Measurements from ENCODE around the gene MARCHF7.
"Not testable (repeated sequence)": the region's sequence is repeated elsewhere in the genome, so short reads cannot be mapped to it uniquely, and the experiment has no call there.

The MARCHF7 gene

DNA sequence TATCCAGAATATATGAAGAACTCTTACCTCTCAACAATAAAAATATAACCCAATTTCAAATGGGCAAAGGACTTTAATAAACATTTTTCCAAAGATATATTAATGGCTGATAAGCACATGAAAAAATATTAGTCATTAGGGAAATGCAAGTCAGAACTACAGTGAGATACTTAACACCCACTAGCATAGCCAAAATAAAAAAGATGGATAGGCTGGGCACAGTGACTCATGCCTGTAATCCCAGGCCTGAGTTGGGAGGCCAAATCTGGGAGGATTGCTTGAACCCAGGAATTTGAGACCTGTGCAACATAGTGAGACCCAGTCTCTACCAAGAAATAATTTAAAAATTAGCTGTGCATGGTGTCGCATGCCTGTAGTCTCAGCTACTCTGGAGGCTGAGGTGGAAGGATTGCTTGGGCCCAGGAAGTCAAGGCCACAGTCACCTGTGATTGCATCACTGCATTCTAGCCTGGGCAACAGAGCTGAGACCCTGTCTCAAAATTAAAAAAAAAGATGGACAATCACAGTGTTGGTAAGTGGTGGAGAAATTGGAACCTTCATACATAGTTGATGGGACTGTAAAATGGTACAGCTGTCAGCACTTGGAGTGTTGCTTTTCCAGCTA, 25.1 kb downstream of the MARCHF7 start:
- Histone ChIP-seq H3K27me3 (ENCODE audit: insufficient read depth, insufficient read length) (no peaks in the 10 kb centered on the region), H3K9ac (ENCODE audit: insufficient read length, low read depth) (no peak overlapping the region), H3K4me1 (ENCODE audit: insufficient read depth, insufficient read length) (peaks cover 4% of the 10 kb centered on the region), H3K36me3 (ENCODE audit: insufficient read depth, insufficient read length, low read length) (peaks cover 97% of the 10 kb centered on the region), H3K9me3 (ENCODE audit: insufficient read depth, low read length) (no peaks in the 10 kb centered on the region), H3K4me3 (ENCODE audit: insufficient read length, low read depth) (no peak overlapping the region)
- no peak for DNase-seq (ENCODE audit: low read depth, low spot score)
- TF ChIP-seq ZNF274 (IDR thresholded peaks at IDR 0.05; ENCODE audit: low read depth, low read length) (no peak), YY1 (IDR thresholded peaks at IDR 0.05; ENCODE audit: insufficient read depth, insufficient read length) (no peak), SUZ12 (IDR thresholded peaks at IDR 0.05; ENCODE audit: extremely low read depth, insufficient read depth, insufficient read length) (no peak)

DNA sequence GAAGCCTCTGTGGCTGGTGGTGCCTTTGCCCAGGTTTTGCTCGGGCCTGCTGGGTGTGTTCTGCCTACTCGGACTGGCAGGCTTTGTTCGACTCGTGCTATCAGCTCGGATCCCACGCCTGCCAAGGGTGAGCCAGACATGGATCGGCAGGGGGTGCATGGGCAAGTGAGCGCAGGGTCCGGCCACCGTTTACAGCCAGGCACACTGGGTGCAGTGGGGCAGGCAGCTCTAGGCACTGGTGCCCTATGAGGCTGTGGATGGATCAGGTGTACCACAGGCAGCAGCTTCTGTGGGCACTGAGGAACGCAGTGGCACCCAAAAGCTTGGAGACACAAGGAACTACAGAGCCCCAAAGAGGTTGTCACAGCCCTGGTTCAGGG, 25.6 kb downstream of the MARCHF7 start:
- H3K9ac ChIP-seq (ENCODE audit: insufficient read length, low read depth): no peak overlapping the region
- H3K4me1 ChIP-seq (ENCODE audit: insufficient read depth, insufficient read length): peaks cover 4% of the 10 kb centered on the region
- DNase-seq (ENCODE audit: low read depth, low spot score): no peak
- TF ChIP-seq SUZ12 (IDR thresholded peaks at IDR 0.05; ENCODE audit: extremely low read depth, insufficient read depth, insufficient read length) (no peak), YY1 (IDR thresholded peaks at IDR 0.05; ENCODE audit: insufficient read depth, insufficient read length) (no peak), ZNF274 (IDR thresholded peaks at IDR 0.05; ENCODE audit: low read depth, low read length) (no peak)
- no peak overlapping the region for H3K4me3 ChIP-seq (ENCODE audit: insufficient read length, low read depth)
- H3K36me3 ChIP-seq (ENCODE audit: insufficient read depth, insufficient read length, low read length): peaks cover 97% of the 10 kb centered on the region
- H3K27me3 ChIP-seq (ENCODE audit: insufficient read depth, insufficient read length): no peaks in the 10 kb centered on the region
- no peaks in the 10 kb centered on the region for H3K9me3 ChIP-seq (ENCODE audit: insufficient read depth, low read length)

GRCh38 chr2:159738509-159739390, 26.4 kb downstream of the MARCHF7 start:
- peaks cover 97% of the 10 kb centered on the region for H3K36me3 ChIP-seq (ENCODE audit: insufficient read depth, insufficient read length, low read length)
- no peak for DNase-seq (ENCODE audit: low read depth, low spot score)
- TF ChIP-seq ZNF274 (IDR thresholded peaks at IDR 0.05; ENCODE audit: low read depth, low read length): no peak
- TF ChIP-seq SUZ12 (IDR thresholded peaks at IDR 0.05; ENCODE audit: extremely low read depth, insufficient read depth, insufficient read length): no peak
- no peak for TF ChIP-seq YY1 (IDR thresholded peaks at IDR 0.05; ENCODE audit: insufficient read depth, insufficient read length)
- no peak overlapping the region for H3K9ac ChIP-seq (ENCODE audit: insufficient read length, low read depth)
- H3K4me1 ChIP-seq (ENCODE audit: insufficient read depth, insufficient read length): peaks cover 4% of the 10 kb centered on the region
- no peaks in the 10 kb centered on the region for H3K9me3 ChIP-seq (ENCODE audit: insufficient read depth, low read length)
- no peak overlapping the region for H3K4me3 ChIP-seq (ENCODE audit: insufficient read length, low read depth)
- no peaks in the 10 kb centered on the region for H3K27me3 ChIP-seq (ENCODE audit: insufficient read depth, insufficient read length)

DNA sequence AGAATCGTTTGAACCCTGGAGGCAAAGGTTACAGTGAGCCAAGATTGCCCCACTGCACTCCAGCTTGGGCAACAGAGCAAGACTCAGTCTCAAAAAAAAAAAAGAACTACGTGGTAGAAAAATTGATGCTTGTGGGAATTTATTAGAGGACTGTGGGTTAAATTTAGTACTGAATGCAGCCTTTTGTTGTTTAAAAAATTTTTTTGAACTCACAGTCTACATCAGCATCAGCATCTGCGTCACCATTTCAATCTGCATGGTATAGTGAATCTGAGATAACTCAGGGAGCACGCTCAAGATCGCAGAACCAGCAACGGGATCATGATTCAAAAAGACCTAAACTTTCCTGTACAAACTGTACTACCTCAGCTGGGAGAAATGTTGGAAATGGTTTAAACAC, 30.5 kb downstream of the MARCHF7 start:
- TF ChIP-seq ZNF274 (IDR thresholded peaks at IDR 0.05; ENCODE audit: low read depth, low read length): no peak
- no peak for TF ChIP-seq SUZ12 (IDR thresholded peaks at IDR 0.05; ENCODE audit: extremely low read depth, insufficient read depth, insufficient read length)
- TF ChIP-seq YY1 (IDR thresholded peaks at IDR 0.05; ENCODE audit: insufficient read depth, insufficient read length): no peak
- Histone ChIP-seq H3K27me3 (ENCODE audit: insufficient read depth, insufficient read length) (no peaks in the 10 kb centered on the region), H3K9ac (ENCODE audit: insufficient read length, low read depth) (no peak overlapping the region), H3K4me3 (ENCODE audit: insufficient read length, low read depth) (no peak overlapping the region), H3K36me3 (ENCODE audit: insufficient read depth, insufficient read length, low read length) (peaks cover 94% of the 10 kb centered on the region), H3K9me3 (ENCODE audit: insufficient read depth, low read length) (no peaks in the 10 kb centered on the region), H3K4me1 (ENCODE audit: insufficient read depth, insufficient read length) (peaks cover 2% of the 10 kb centered on the region)
- DNase-seq (ENCODE audit: low read depth, low spot score): no peak

DNA sequence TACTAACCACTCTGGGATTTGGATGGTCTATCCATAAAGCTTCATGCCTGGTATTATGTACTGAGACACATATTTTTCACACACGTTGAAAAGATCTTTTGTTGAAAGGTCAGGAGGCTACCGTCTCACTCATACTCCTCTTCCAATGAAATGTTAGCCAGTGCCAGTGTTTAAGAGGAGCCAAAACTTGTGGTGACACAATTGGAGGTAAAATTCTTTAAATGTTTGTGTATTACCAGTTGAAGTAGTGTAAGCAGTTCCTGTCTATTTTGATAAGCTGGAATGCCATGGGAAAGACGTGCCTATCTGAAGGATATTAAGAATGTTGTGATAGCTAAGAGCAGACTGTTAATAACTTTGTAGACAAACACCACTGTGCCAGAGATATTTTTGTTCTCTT, 32.1 kb downstream of the MARCHF7 start:
- Histone ChIP-seq H3K36me3 (ENCODE audit: insufficient read depth, insufficient read length, low read length) (peaks cover 94% of the 10 kb centered on the region), H3K9ac (ENCODE audit: insufficient read length, low read depth) (no peak overlapping the region), H3K27me3 (ENCODE audit: insufficient read depth, insufficient read length) (no peaks in the 10 kb centered on the region), H3K9me3 (ENCODE audit: insufficient read depth, low read length) (no peaks in the 10 kb centered on the region), H3K4me3 (ENCODE audit: insufficient read length, low read depth) (no peak overlapping the region), H3K4me1 (ENCODE audit: insufficient read depth, insufficient read length) (no peaks in the 10 kb centered on the region)
- DNase-seq (ENCODE audit: low read depth, low spot score): no peak
- TF ChIP-seq YY1 (IDR thresholded peaks at IDR 0.05; ENCODE audit: insufficient read depth, insufficient read length) (no peak), SUZ12 (IDR thresholded peaks at IDR 0.05; ENCODE audit: extremely low read depth, insufficient read depth, insufficient read length) (no peak), ZNF274 (IDR thresholded peaks at IDR 0.05; ENCODE audit: low read depth, low read length) (no peak)

GRCh38 chr2:159745237-159745636, 32.9 kb downstream of the MARCHF7 start:
- H3K36me3 ChIP-seq (ENCODE audit: insufficient read depth, insufficient read length, low read length): peaks cover 95% of the 10 kb centered on the region
- not testable (repeated sequence) for H3K9ac ChIP-seq (ENCODE audit: insufficient read length, low read depth); DNase-seq (ENCODE audit: low read depth, low spot score); H3K4me1 ChIP-seq (ENCODE audit: insufficient read depth, insufficient read length); H3K9me3 ChIP-seq (ENCODE audit: insufficient read depth, low read length); H3K27me3 ChIP-seq (ENCODE audit: insufficient read depth, insufficient read length); H3K4me3 ChIP-seq (ENCODE audit: insufficient read length, low read depth)

- no peak for DNase-seq (ENCODE audit: low read depth, low spot score)
- H3K4me1 ChIP-seq (ENCODE audit: insufficient read depth, insufficient read length): no peaks in the 10 kb centered on the region
- H3K9me3 ChIP-seq (ENCODE audit: insufficient read depth, low read length): no peaks in the 10 kb centered on the region
- H3K9ac ChIP-seq (ENCODE audit: insufficient read length, low read depth): no peak overlapping the region
- H3K36me3 ChIP-seq (ENCODE audit: insufficient read depth, insufficient read length, low read length): peaks cover 96% of the 10 kb centered on the region
- H3K27me3 ChIP-seq (ENCODE audit: insufficient read depth, insufficient read length): no peaks in the 10 kb centered on the region
- TF ChIP-seq ZNF274 (IDR thresholded peaks at IDR 0.05; ENCODE audit: low read depth, low read length) (no peak), SUZ12 (IDR thresholded peaks at IDR 0.05; ENCODE audit: extremely low read depth, insufficient read depth, insufficient read length) (no peak), YY1 (IDR thresholded peaks at IDR 0.05; ENCODE audit: insufficient read depth, insufficient read length) (no peak)
- H3K4me3 ChIP-seq (ENCODE audit: insufficient read length, low read depth): no peak overlapping the region
These were observed 35.8 kb downstream of the MARCHF7 start for GRCh38 chr2:159748089-159748488.
